ENCODE results near the gene ERFL. TPM values are rescaled to one million over a fixed set of nuclear protein-coding genes. Genes with fewer than 3 reads are reported as not detected.

ERFL gene
- total RNA-seq, 6 experiments from 2014 or later = 0.09 to 0.17 (median 0.12) TPM; not detected in 2

DNA sequence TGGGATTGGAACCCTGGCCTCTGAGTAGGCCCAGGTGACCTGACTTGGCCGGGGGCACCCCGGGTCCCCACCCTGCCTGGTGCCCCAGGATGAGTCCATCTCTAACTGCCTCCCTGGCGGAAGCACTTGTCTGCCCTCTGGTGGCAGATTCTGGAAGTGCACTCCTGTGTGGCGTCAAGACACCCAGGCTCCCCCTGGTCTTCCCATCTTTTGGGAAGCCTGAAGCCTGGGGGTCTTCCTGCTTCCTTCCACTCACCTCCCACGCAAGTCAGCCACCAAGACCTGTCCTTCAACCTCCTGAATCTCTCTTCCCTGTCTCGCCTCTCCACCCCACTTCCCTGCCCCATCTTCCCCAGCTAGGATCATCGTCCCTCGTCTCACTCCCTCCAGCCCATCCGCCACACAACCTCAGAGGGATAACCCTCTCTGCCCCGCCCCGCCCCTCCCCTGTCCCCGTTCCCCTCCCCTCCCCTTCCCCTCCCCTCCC, 23.5 kb upstream of the ERFL start:
- DNase-seq = peak; percentile 56
- peak overlapping the region; percentile 75 for H3K4me3 Mint-ChIP-seq
- H3K9me3 Mint-ChIP-seq = no peaks in the 10 kb centered on the region
- TF ChIP-seq, protein P1, sequence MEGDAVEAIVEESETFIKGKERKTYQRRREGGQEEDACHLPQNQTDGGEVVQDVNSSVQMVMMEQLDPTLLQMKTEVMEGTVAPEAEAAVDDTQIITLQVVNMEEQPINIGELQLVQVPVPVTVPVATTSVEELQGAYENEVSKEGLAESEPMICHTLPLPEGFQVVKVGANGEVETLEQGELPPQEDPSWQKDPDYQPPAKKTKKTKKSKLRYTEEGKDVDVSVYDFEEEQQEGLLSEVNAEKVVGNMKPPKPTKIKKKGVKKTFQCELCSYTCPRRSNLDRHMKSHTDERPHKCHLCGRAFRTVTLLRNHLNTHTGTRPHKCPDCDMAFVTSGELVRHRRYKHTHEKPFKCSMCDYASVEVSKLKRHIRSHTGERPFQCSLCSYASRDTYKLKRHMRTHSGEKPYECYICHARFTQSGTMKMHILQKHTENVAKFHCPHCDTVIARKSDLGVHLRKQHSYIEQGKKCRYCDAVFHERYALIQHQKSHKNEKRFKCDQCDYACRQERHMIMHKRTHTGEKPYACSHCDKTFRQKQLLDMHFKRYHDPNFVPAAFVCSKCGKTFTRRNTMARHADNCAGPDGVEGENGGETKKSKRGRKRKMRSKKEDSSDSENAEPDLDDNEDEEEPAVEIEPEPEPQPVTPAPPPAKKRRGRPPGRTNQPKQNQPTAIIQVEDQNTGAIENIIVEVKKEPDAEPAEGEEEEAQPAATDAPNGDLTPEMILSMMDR (IDR thresholded peaks at IDR 0.05) = peak; percentile 99
- H3K36me3 Mint-ChIP-seq (ENCODE audit: low read depth) = no peaks in the 10 kb centered on the region
- peaks cover 5% of the 10 kb centered on the region; the same call in 1 of the 2 replicates for H3K4me1 Mint-ChIP-seq (ENCODE audit: low read depth)
- H3K27ac Mint-ChIP-seq = no peak overlapping the region
- H3K27me3 Mint-ChIP-seq (ENCODE audit: insufficient read depth) = no peaks in the 10 kb centered on the region; the same call in 1 of the 2 replicates

DNA sequence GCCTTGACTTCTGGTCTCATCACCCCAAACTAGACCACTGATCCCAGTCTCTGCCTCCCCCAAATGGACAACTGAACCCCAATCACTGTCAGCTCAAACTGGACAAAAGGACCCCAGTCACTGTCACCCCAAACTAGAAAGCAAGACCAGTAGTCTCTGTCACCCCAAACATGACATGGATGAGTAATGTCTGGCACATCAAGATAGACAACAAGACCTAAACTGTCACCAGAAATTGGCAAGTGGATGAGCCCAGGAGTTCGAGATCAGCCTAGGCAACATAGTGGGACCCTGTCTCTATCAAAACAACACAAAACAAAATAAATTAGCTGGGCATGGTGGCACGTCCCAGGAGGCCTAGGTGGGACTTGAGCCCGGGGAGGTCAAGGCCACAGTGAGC, 18.8 kb upstream of the ERFL start:
- Mint-ChIP-seq H3K27me3 (ENCODE audit: insufficient read depth) (peaks cover 3% of the 10 kb centered on the region), H3K4me3 (no peak overlapping the region), H3K36me3 (ENCODE audit: low read depth) (no peaks in the 10 kb centered on the region), H3K27ac (no peak overlapping the region), H3K9me3 (no peaks in the 10 kb centered on the region), H3K4me1 (ENCODE audit: low read depth) (peaks cover 5% of the 10 kb centered on the region; the same call in 1 of the 2 replicates)
- TF ChIP-seq, protein P1 (IDR thresholded peaks at IDR 0.05) = no peak
- no peak for DNase-seq

DNA sequence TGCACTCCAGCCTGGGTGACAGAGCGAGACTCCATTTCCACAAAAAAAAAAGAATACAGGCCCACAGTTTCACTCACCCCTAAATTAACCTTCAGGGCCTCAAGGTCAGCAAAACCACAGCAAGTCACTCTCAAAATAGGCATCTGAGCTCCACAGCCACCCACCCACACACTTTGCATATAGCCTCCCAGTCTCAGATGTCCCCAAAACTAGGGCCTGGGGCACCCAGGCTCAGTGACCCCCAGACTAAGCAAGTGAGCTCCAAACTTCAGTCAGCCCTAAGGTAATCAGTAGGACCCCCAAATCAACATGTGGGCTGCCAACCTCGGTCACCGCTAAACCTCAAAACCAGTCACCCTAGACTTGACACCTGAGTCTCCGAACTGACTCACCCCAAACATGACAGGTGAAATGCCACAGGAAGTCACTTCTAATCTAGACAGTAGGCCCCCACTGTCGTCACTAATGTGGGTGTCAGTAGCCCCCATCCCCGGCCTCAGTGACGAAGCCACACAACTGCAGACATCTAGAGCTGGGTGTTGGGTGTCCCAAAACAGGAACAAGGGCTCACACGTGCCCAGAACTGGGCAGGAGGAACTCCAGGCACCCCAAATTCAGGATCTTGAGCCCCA, 17.0 kb upstream of the ERFL start:
- TF ChIP-seq, protein P1 (IDR thresholded peaks at IDR 0.05) = no peak
- H3K4me3 Mint-ChIP-seq = no peak overlapping the region
- no peaks in the 10 kb centered on the region for H3K9me3 Mint-ChIP-seq
- H3K4me1 Mint-ChIP-seq (ENCODE audit: low read depth) = no peaks in the 10 kb centered on the region
- H3K27me3 Mint-ChIP-seq (ENCODE audit: insufficient read depth) = peaks cover 3% of the 10 kb centered on the region
- H3K36me3 Mint-ChIP-seq (ENCODE audit: low read depth) = no peaks in the 10 kb centered on the region
- no peak overlapping the region for H3K27ac Mint-ChIP-seq
- no peak for DNase-seq

DNA sequence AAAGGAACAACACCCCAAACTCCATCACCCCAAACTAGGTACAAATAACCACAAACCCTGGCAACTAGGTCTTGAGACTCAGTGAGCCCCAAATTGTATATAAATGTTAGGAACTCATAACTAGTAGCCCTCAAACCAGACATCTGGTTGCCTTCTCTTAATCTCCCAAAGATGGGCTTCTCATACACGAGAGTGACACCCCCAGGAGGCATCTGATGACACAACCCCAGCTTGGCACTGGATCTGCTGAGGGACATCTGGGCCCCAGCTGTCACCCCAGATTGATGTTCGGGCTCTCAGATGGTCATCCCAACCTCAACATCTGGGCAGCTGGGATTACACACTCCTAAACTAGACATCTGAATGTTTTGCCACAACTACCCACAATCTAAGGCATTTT, 16.1 kb upstream of the ERFL start:
- no peak for DNase-seq
- Mint-ChIP-seq H3K9me3 (no peaks in the 10 kb centered on the region), H3K36me3 (ENCODE audit: low read depth) (no peaks in the 10 kb centered on the region), H3K27ac (no peak overlapping the region), H3K4me1 (ENCODE audit: low read depth) (no peaks in the 10 kb centered on the region), H3K4me3 (no peak overlapping the region), H3K27me3 (ENCODE audit: insufficient read depth) (peaks cover 3% of the 10 kb centered on the region)
- TF ChIP-seq, protein P1 (IDR thresholded peaks at IDR 0.05) = no peak

DNA sequence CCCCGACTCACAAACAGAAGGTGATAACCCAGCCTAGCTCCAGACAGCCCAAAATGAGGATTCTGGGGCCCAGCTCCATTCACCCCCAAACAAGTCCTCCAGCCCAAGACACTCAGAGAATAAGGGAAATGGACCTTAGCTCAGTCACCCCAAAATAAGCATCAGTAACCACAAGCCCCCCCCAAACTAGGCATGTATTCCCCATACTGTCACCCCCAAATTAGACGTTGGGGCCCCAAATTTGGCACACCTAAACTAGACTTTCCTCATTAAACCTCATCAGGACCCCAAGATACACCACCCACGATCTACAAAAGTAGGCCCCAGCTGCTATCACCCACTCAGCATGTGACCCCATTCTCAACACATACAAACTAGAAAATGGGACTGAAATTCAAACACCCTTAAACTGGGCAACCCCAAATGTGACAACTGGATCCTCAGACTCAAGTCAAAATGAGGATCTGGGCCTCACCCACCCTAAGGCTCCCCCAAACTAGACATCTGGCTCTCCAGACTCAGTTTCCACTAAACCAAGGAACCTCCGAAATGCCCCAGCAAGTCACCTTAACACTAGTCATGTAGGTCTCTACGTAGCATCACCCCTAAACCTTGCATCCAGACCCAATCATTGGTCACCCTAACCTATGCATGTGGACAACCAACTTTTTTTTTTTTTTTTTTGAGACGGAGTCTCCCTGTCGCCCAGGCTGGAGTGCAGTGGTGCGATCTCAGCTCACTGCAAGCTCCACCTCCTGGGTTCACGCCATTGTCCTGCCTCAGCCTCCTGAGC, 13.4 kb upstream of the ERFL start:
- TF ChIP-seq, protein P1 (IDR thresholded peaks at IDR 0.05) = no peak
- Mint-ChIP-seq H3K4me1 (ENCODE audit: low read depth) (peaks cover 11% of the 10 kb centered on the region), H3K36me3 (ENCODE audit: low read depth) (no peaks in the 10 kb centered on the region), H3K4me3 (no peak overlapping the region; the same call in 1 of the 2 replicates), H3K9me3 (no peaks in the 10 kb centered on the region), H3K27me3 (ENCODE audit: insufficient read depth) (peaks cover 3% of the 10 kb centered on the region), H3K27ac (no peak overlapping the region)
- DNase-seq = no peak

Measured in HFFc6 (cell line).